Frontal cortex (tissue), 4 donors: ENCODE data around the gene MAN1B1. TPM values are rescaled to one million over a fixed set of nuclear protein-coding genes. Genes with fewer than 3 reads are reported as not detected.
A peak's percentile ranks its signal among the peaks of the same experiment; 100 is the strongest.

Experiments used
- DNase-seq, 2 donors: peaks; one replicate each; pipeline ENCODE4 v3.0.0; 2012; ENCODE audit warnings: low spot score in 2 of 2
- FAIRE-seq: peaks from 2 replicates; lab custom pipeline; 2012; peaks lifted over from hg19 to GRCh38; lab: Jason Lieb, UNC
- small RNA-seq: library from RNA; depleted of rRNA; stranded (forward); fragments of <200 nt; gene quantifications from one replicate; pipeline ENCODE3, GENCODE V24; 2014
- total RNA-seq: library from RNA; depleted of rRNA; stranded (reverse); fragments of >200 nt; gene quantifications from one replicate; pipeline ENCODE4 v1.2.3, GENCODE V29; 2014
- donor health status: control.
- donor health status: control.
- donor health status: control.

Gene MAN1B1
- total RNA-seq, 1 donor from 2014 or later, result 42.0 TPM

DNA sequence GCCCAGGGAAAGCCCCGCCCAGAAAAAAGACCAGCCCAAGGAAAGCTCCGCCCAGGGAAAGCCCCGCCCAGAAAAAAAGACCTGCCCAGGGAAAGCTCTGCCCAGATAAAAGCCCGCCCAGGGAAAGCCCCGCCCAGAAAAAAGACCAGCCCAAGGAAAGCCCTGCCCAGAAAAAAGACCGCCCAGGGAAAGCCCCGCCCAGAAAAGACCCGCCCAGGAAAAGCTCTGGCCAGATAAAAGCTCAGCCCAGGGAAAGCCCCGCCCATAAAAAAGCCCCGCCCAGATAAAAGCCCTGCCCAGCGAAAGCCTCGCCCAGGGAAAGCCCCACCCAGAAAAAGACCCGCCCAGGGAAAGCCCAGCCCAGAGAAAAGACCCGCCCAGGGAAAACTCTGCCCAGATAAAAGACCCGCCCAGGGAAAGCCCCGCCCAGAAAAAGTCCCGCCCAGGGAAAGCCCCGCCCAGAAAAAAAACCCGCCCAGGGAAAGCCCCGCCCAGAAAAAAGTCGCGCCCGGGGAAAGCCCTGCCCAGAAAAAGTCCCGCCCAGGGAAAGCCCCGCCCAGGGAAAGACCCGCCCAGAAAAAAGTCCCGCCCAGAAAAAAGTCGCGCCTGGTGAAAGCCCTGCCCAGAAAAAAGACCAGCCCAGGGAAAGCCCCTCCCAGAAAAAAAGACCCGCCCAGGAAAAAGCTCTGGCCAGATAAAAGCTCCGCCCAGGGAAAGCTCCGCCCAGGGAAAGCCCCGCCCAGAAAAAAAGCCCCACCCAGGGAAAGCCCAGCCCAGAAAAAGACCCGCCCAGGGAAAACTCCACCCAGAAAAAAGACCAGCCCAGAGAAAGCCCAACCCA is 64.1 kb downstream of the MAN1B1 start:
- no peak for DNase-seq
- FAIRE-seq, result no peak

DNA sequence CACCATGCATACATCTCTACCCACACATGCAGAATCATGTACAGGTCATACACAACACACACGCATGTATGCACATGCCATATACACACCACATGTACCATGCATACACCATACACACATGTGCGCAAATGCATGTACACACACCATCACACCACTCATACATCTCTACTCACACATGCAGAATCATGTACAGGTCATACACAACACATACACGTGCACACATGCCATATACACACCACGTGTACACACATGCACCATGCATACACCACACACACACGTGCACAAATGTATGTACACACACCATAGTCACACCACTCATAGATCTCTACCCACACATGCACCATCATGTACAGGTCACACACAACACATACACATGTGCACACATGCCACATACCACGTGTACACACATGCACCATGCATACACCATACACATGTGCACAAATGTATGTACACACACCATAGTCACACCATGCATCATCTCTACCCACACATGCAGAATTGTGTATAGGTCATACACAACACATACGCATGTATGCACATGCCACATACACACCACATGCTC is 66.1 kb downstream of the MAN1B1 start:
- FAIRE-seq, result no peak
- DNase-seq, result no peak

DNA sequence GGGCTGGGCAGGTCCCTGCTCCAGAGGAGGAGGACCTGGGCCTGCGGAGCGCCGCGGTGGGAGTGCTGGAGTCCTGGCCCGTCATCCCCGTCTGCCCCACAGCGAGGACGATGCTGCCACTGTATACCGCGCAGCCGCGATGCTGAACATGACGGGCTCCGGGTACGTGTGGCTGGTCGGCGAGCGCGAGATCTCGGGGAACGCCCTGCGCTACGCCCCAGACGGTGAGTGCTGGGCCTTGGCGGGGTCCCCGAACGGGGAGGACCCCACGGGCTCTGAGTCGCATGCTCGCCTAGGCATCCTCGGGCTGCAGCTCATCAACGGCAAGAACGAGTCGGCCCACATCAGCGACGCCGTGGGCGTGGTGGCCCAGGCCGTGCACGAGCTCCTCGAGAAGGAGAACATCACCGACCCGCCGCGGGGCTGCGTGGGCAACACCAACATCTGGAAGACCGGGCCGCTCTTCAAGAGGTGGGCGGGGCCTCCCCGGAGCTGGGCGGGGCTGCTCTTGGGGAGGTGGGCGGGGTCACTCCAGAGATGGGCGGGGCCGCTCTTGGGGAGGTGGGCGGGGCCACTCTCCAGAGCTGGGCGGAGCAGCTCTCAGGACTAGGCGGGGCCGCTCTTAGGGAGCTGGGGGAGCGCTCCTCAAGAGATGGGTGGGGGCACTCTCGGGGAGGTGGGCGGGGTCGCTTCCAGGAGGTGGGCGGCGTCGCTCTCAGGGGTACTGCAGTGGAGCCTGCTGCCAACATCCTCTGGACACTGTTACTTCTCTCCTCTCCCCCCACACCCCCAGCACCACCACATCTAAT is 70.0 kb downstream of the MAN1B1 start:
- no peak for FAIRE-seq
- DNase-seq, result peak in 1 of 2 donors; percentile 75

DNA sequence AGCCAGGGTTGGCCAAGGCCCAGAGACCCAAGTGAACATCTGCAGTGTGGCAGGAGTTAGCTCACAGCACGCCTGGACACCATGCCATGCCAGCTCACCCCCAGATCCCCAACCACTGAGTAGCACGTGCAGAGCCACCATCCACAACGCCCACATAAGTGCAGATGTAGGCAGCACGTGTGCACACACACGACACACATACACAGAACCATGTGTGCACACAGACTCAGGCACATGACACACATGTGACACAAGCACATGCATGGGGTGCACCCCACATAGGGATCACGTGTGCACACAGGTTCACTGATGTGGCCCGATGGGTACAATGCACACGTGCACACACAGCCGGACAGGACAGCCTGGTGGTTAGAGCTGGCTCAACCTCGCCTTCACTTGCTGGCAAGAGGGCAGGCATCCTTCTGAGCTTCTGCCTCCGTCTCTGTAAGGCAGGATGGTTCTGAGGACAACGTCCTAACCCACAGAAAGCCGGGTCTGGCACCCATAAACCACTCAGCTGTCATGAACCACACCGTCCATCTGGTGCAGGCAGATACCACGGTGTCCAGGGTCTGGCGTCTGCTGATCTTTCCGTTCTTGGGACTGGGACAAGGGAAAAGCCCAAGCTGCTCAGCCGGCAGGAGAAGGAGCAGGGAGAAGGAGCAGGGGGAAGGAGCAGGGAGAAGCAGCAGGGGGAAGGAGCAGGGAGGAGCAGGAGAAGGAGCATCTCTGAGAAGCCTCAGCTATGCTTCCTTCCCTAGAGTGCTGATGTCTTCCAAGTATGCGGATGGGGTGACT is 71.0 kb downstream of the MAN1B1 start:
- FAIRE-seq (no peak), DNase-seq (no peak)

DNA sequence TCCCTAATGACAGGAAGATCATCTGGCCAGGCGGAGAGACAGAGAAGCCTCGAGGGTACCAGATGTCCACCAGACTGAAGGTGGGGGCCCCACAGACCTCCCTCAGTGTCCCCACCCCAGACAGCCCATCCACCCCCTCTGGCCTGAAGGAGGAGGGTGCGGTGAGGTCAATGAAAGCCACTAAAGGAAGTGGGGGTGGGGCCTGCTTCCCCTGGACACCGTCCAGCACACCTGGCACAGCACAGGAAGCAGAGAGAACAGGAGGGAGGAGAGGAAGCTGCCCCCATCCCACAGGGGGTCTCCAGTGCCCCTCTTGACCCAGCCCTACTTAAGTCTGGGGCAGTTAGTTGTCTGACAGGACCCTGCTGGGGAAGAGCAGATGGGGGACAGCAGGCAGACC is 71.8 kb downstream of the MAN1B1 start:
- DNase-seq, result no peak
- no peak for FAIRE-seq

Small RNA genes lying within 50 kb of the gene (small RNA-seq; reads per million reads assigned to genes)
- not detected for gene RF00153

Other genes starting within 250 kb of the MAN1B1 start
- gene AJM1, start 244.5 kb upstream of the MAN1B1 start, total RNA-seq, result 0.82 TPM
- gene PHPT1, start 237.6 kb upstream of the MAN1B1 start, total RNA-seq, result 143 TPM
- 4.1 TPM for gene MAMDC4, start 234.6 kb upstream of the MAN1B1 start, total RNA-seq
- gene EDF1, start 220.7 kb upstream of the MAN1B1 start, total RNA-seq, result 140 TPM
- gene TRAF2, start 200.5 kb upstream of the MAN1B1 start, total RNA-seq, result 7.3 TPM
- gene FBXW5, start 142.2 kb upstream of the MAN1B1 start, total RNA-seq, result 62.4 TPM
- not detected for gene C8G, start 141.7 kb upstream of the MAN1B1 start, total RNA-seq
- not detected for gene LCN12, start 134.7 kb upstream of the MAN1B1 start, total RNA-seq
- 61.1 TPM for gene PTGDS, start 109.5 kb upstream of the MAN1B1 start, total RNA-seq
- 0.82 TPM for gene LCNL1, start 104.0 kb upstream of the MAN1B1 start, total RNA-seq
- gene PAXX, start 94.6 kb upstream of the MAN1B1 start, total RNA-seq, result 13.5 TPM
- not detected for gene CLIC3, start 90.4 kb upstream of the MAN1B1 start, total RNA-seq
- 20.8 TPM for gene ABCA2, start 58.7 kb upstream of the MAN1B1 start, total RNA-seq
- gene FUT7, start 54.9 kb upstream of the MAN1B1 start, total RNA-seq, result not detected
- 16.3 TPM for gene NPDC1, start 40.8 kb upstream of the MAN1B1 start, total RNA-seq
- gene ENTPD2, start 32.9 kb upstream of the MAN1B1 start, total RNA-seq, result 0.82 TPM
- gene SAPCD2, start 16.4 kb upstream of the MAN1B1 start, total RNA-seq, result 1.2 TPM
- gene UAP1L1, start 9.5 kb upstream of the MAN1B1 start, total RNA-seq, result 0.41 TPM
- gene DPP7, start 27.7 kb downstream of the MAN1B1 start, total RNA-seq, result 38.3 TPM
- 29.8 TPM for gene GRIN1, start 52.2 kb downstream of the MAN1B1 start, total RNA-seq
- 0.41 TPM for gene LRRC26, start 83.1 kb downstream of the MAN1B1 start, total RNA-seq
- gene TMEM210, start 85.1 kb downstream of the MAN1B1 start, total RNA-seq, result not detected
- 22.4 TPM for gene ANAPC2, start 101.6 kb downstream of the MAN1B1 start, total RNA-seq
- 24.5 TPM for gene SSNA1, start 101.7 kb downstream of the MAN1B1 start, total RNA-seq
- gene TPRN, start 113.8 kb downstream of the MAN1B1 start, total RNA-seq, result 6.1 TPM
- 34.2 TPM for gene TMEM203, start 118.7 kb downstream of the MAN1B1 start, total RNA-seq
- 3.3 TPM for gene NDOR1, start 118.7 kb downstream of the MAN1B1 start, total RNA-seq
- gene RNF208, start 135.3 kb downstream of the MAN1B1 start, total RNA-seq, result 0.82 TPM
- gene CYSRT1, start 138.2 kb downstream of the MAN1B1 start, total RNA-seq, result under 0.01 TPM
- gene RNF224, start 140.5 kb downstream of the MAN1B1 start, total RNA-seq, result not detected
- not detected for gene SLC34A3, start 143.9 kb downstream of the MAN1B1 start, total RNA-seq
- 92.5 TPM for gene TUBB4B, start 154.3 kb downstream of the MAN1B1 start, total RNA-seq
- gene STPG3, start 164.3 kb downstream of the MAN1B1 start, total RNA-seq, result not detected
- 36.7 TPM for gene NELFB, start 168.3 kb downstream of the MAN1B1 start, total RNA-seq
- 0.41 TPM for gene TOR4A, start 190.7 kb downstream of the MAN1B1 start, total RNA-seq
- 3.7 TPM for gene NRARP, start 215.3 kb downstream of the MAN1B1 start, total RNA-seq